IMR-90 (cell line): ENCODE measurements around the gene SEMA4D. TPM values are rescaled to one million over a fixed set of nuclear protein-coding genes. Genes with fewer than 3 reads are reported as not detected.

Experiments used
- ATAC-seq: fragments of 200-7000 bp; cut with Tn5 transposase; 2 replicates; pipeline ENCODE4 v1.9.1; 2020; ENCODE audit warnings: low read depth, mild to moderate bottlenecking, moderate library complexity
- BruUV-seq: library from RNA; stranded (reverse); fragments of 400-500 nt; replicated peaks from 2 replicates; lab custom pipeline; 2021; lab: Mats Ljungman, UMichigan
- CTCF ChIA-PET: fragments of 300-600 bp; formaldehyde crosslinking; extraction: SDS; loops from one replicate; lab custom pipeline; 2021; ENCODE audit warnings: antibody characterized with exemption; lab: Yijun Ruan, JAX
- POLR2A ChIA-PET: fragments of 300-600 bp; sonication (Branson Sonifier 250); formaldehyde crosslinking; loops from one replicate; lab custom pipeline; 2022; ENCODE audit warnings: antibody characterized with exemption; ENCODE audit not compliant: unreplicated experiment; lab: Charles Lee
- DNase-seq: peaks from one replicate; pipeline ENCODE4 v3.0.0; 2013
- H2AFZ ChIP-seq: replicated peaks from 2 replicates; pipeline ENCODE3; 2013; ENCODE audit warnings: low read length, mild to moderate bottlenecking; ENCODE audit not compliant: poor library complexity
- H2AK5ac ChIP-seq: 2 replicates; pipeline ENCODE4 v1.6.1; 2013; ENCODE audit warnings: low read depth, low read length, inconsistent platforms
- H2AK9ac ChIP-seq: replicated peaks from 2 replicates; pipeline ENCODE3; 2013; ENCODE audit warnings: mild to moderate bottlenecking, low read depth, low read length, moderate library complexity; ENCODE audit not compliant: poor library complexity
- H2BK120ac ChIP-seq: 2 replicates; pipeline ENCODE4 v1.6.1; 2013; ENCODE audit warnings: low read depth, low read length, inconsistent platforms
- H2BK15ac ChIP-seq: 3 replicates; pipeline ENCODE4 v1.6.1; 2013; ENCODE audit warnings: low read depth, low read length, inconsistent platforms
- H2BK20ac ChIP-seq: 2 replicates; pipeline ENCODE4 v1.6.1; 2013; ENCODE audit warnings: low read depth, mild to moderate bottlenecking, inconsistent platforms, low read length, moderate library complexity
- H2BK5ac ChIP-seq: 2 replicates; pipeline ENCODE4 v1.6.1; 2013; ENCODE audit warnings: mild to moderate bottlenecking, low read depth, low read length, inconsistent platforms; ENCODE audit not compliant: poor library complexity, severe bottlenecking
- H3K14ac ChIP-seq: replicated peaks from 2 replicates; pipeline ENCODE4 v1.6.1; 2013; ENCODE audit warnings: low read depth, low read length, inconsistent platforms
- H3K18ac ChIP-seq: 2 replicates; pipeline ENCODE4 v1.6.1; 2013; ENCODE audit warnings: low read depth, low read length, control low read depth
- H3K23ac ChIP-seq: 2 replicates; pipeline ENCODE4 v1.6.1; 2013; ENCODE audit warnings: low read depth, low read length, inconsistent platforms
- H3K27ac ChIP-seq: 2 replicates; pipeline ENCODE4 v1.5.1; 2013; ENCODE audit warnings: mild to moderate bottlenecking, control low read depth, low read length; ENCODE audit not compliant: insufficient read depth
- H3K27me3 ChIP-seq: 2 replicates; pipeline ENCODE4 v1.6.1; 2013; ENCODE audit warnings: low read length; ENCODE audit not compliant: control insufficient read depth, insufficient read depth
- H3K36me3 ChIP-seq: 2 replicates; pipeline ENCODE4 v1.6.1; 2013; ENCODE audit warnings: low read length, mixed read lengths; ENCODE audit not compliant: control insufficient read depth, insufficient read depth
- H3K4ac ChIP-seq: 2 replicates; pipeline ENCODE4 v1.6.1; 2013; ENCODE audit warnings: low read depth, low read length, inconsistent platforms
- H3K4me1 ChIP-seq: 2 replicates; pipeline ENCODE4 v1.6.1; 2013; ENCODE audit warnings: low read length, mixed read lengths; ENCODE audit not compliant: control insufficient read depth, insufficient read depth
- H3K4me2 ChIP-seq: 2 replicates; pipeline ENCODE4 v1.6.1; 2013; ENCODE audit warnings: low read depth, mild to moderate bottlenecking, control low read depth, low read length, moderate library complexity
- H3K4me3 ChIP-seq: 2 replicates; pipeline ENCODE4 v1.5.1; 2013; ENCODE audit warnings: low read depth, mild to moderate bottlenecking, control low read depth, low read length, moderate library complexity; ENCODE audit not compliant: insufficient read depth
- H3K56ac ChIP-seq: 2 replicates; pipeline ENCODE4 v1.6.1; 2013; ENCODE audit warnings: low read length, inconsistent platforms; ENCODE audit not compliant: insufficient read depth; ENCODE audit errors: extremely low read depth
- H3K79me1 ChIP-seq, 2 experiments: 2 replicates each; pipeline ENCODE4 v1.6.1; 2013; ENCODE audit warnings: low read length in 2 of 2, inconsistent platforms in 1 of 2, low read depth in 1 of 2
- H3K9ac ChIP-seq: 2 replicates; pipeline ENCODE4 v1.6.1; 2013; ENCODE audit warnings: low read depth, low read length, control low read depth
- H3K9me1 ChIP-seq: 2 replicates; pipeline ENCODE4 v1.6.1; 2013; ENCODE audit warnings: low read length, inconsistent platforms; ENCODE audit not compliant: insufficient read depth
- H3K9me3 ChIP-seq: 2 replicates; pipeline ENCODE4 v1.6.1; 2013; ENCODE audit warnings: low read length; ENCODE audit not compliant: control insufficient read depth, insufficient read depth
- H4K20me1 ChIP-seq: 2 replicates; pipeline ENCODE4 v1.6.1; 2013; ENCODE audit warnings: low read length, inconsistent platforms; ENCODE audit not compliant: insufficient read depth
- H4K5ac ChIP-seq: 2 replicates; pipeline ENCODE4 v1.6.1; 2013; ENCODE audit warnings: mild to moderate bottlenecking, low read depth, low read length, control low read depth
- H4K8ac ChIP-seq, 2 experiments: 2 replicates each; pipeline ENCODE4 v1.6.1; 2013; ENCODE audit warnings: low read depth in 2 of 2, low read length in 2 of 2, control low read depth in 1 of 2, inconsistent platforms in 1 of 2
- H4K91ac ChIP-seq: 2 replicates; pipeline ENCODE4 v1.6.1; 2013; ENCODE audit warnings: low read depth, low read length, inconsistent platforms; ENCODE audit not compliant: insufficient read depth
- BHLHE40 ChIP-seq: fragments of 150-350 bp; IDR thresholded peaks from 2 replicates; pipeline ENCODE4 v1.6.1; 2016; ENCODE audit warnings: mild to moderate bottlenecking, low read depth, low read length
- CHD1 ChIP-seq: IDR thresholded peaks from 2 replicates; pipeline ENCODE4 v1.6.1; 2012; ENCODE audit warnings: low read depth, low read length, improper control_type of control experiment
- MAFK ChIP-seq: IDR thresholded peaks from 2 replicates; pipeline ENCODE4 v1.6.1; 2012; ENCODE audit warnings: low read depth, low read length, improper control_type of control experiment
- MXI1 ChIP-seq: IDR thresholded peaks from 2 replicates; pipeline ENCODE4 v1.6.1; 2012; ENCODE audit warnings: low read depth, mild to moderate bottlenecking, low read length, moderate library complexity, borderline replicate concordance
- NFE2L2 ChIP-seq: fragments of 150-350 bp; IDR thresholded peaks from 2 replicates; pipeline ENCODE4 v1.6.1; 2016; ENCODE audit warnings: low read depth, mild to moderate bottlenecking, low read length
- RAD21 ChIP-seq: IDR thresholded peaks from 2 replicates; pipeline ENCODE4 v1.6.1; 2012; ENCODE audit warnings: low read length, improper control_type of control experiment
- RFX5 ChIP-seq: IDR thresholded peaks from 2 replicates; pipeline ENCODE4 v1.8.0; 2012; ENCODE audit warnings: low read depth, mild to moderate bottlenecking, low read length, moderate library complexity
- WGBS, 2 experiments: methylation state at CpG; one replicate each; pipeline versions ENCODE4 v1.1.5 to v1.1.7; 2013; ENCODE audit warnings: missing lambda C conversion rate in 2 of 2; ENCODE audit not compliant: insufficient read length in 1 of 2; ENCODE audit errors: extremely low coverage in 2 of 2; 5-methylcytosine and 5-hydroxymethylcytosine counted together
- dilution Hi-C: fragments of 300-500 bp; cut with HindIII; formaldehyde crosslinking; loops from one replicate; pipeline ENCODE4 v1.14.3; 2018; ENCODE audit warnings: low sequenced_read_pairs; ENCODE audit not compliant: unreplicated experiment
- in situ Hi-C: fragments of 300-500 bp; cut with MboI; formaldehyde crosslinking; loops from 3 replicates; pipeline ENCODE4 v1.14.3; 2019; ENCODE audit warnings: low sequenced_read_pairs, inconsistent platforms, mixed read lengths
- intact Hi-C: fragments of 100-400 bp; cut with micrococcal nuclease; formaldehyde crosslinking; loops from 2 replicates; pipeline ENCODE4 v1.10.0; 2022
- polyA plus RNA-seq, 3 experiments: library from polyadenylated mRNA; depleted of rRNA; stranded (reverse); fragments of >200 nt; gene quantifications; 2 replicates each; pipeline ENCODE4 v1.2.3, GENCODE V29; 2012; ENCODE audit warnings: low replicate concordance in 1 of 3
- total RNA-seq: library from RNA; depleted of rRNA; stranded (reverse); fragments of >200 nt; gene quantifications from 2 replicates; pipeline ENCODE4 v1.2.3, GENCODE V29; 2012

SEMA4D gene
- total and polyA plus RNA-seq, 2 of the 4 experiments (the other 2 are of a cell fraction): 0.90 to 1.5 TPM

DNA sequence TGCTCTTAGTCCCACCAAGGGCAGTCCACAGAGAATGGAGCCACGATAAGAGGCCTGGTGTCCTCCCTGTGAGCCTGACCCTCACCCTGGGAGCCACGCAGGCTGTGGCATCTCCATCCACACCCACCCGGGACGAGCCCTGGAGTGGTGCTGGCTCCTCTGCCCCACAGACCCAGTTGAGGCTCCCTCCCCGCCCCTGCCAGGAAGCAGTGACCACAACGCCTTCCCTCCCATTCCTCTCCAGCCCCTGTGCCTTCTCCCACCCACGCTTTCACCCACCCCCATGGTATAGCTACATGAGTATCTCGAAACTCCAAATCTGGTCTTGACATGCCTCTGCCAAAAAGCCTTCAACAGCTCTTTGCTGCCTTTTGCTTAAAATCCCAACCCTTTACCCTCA lies 57.9 kb downstream of the SEMA4D start:
- Histone ChIP-seq H2AK9ac (peak overlapping the region; percentile 24), H2BK5ac (no peak overlapping the region), H3K27ac (no peak overlapping the region), H3K4ac (no peak overlapping the region), H3K23ac (no peak overlapping the region), H3K79me1 (no peaks in the 10 kb centered on the region), H3K9ac (no peak overlapping the region), H2BK120ac (no peak overlapping the region), H3K9me3 (no peaks in the 10 kb centered on the region), H2BK20ac (no peak overlapping the region), H3K36me3 (no peaks in the 10 kb centered on the region), H3K4me3 (no peak overlapping the region), H4K20me1 (peaks cover 3% of the 10 kb centered on the region; the same call in 1 of the 2 replicates), H3K56ac (no peak overlapping the region), H2AK5ac (0 out of 2 replicates have a peak overlapping the region, but pooled peaks have one; percentile 28), H3K14ac (no peak overlapping the region), H4K5ac (no peak overlapping the region), H2BK15ac (no peak overlapping the region), H3K4me1 (peaks cover 10% of the 10 kb centered on the region; the same call in 1 of the 2 replicates), H3K4me2 (no peak overlapping the region), H3K9me1 (peaks cover 6% of the 10 kb centered on the region; the same call in 1 of the 2 replicates), H3K27me3 (no peaks in the 10 kb centered on the region), H4K8ac (no peak overlapping the region), H2AFZ (no peak overlapping the region), H4K91ac (no peak overlapping the region), H3K18ac (no peak overlapping the region)
- CTCF ChIA-PET: no interaction called here
- in situ Hi-C loops: no loop called here
- no peak for ATAC-seq
- DNase-seq: no peak
- dilution Hi-C loops: no loop called here
- intact Hi-C loops: no loop called here
- WGBS, 2 experiments: 70% methylated on average over 3 of the region's 8 CpGs; no CpG with 5 or more reads in 1 of the 2 experiments
- POLR2A ChIA-PET: no interaction called here
- TF ChIP-seq NFE2L2 (no peak), MAFK (no peak), MXI1 (no peak), CHD1 (no peak), RFX5 (no peak), BHLHE40 (no peak), RAD21 (no peak)
- no TSS peak for BruUV-seq
